ENCODE results near the gene TBC1D22B. TPM values are rescaled to one million over a fixed set of nuclear protein-coding genes. Genes with fewer than 3 reads are reported as not detected.

TBC1D22B gene
- total and polyA plus RNA-seq, 2 experiments from 2014 or later: 9.1 to 19.9 TPM

DNA sequence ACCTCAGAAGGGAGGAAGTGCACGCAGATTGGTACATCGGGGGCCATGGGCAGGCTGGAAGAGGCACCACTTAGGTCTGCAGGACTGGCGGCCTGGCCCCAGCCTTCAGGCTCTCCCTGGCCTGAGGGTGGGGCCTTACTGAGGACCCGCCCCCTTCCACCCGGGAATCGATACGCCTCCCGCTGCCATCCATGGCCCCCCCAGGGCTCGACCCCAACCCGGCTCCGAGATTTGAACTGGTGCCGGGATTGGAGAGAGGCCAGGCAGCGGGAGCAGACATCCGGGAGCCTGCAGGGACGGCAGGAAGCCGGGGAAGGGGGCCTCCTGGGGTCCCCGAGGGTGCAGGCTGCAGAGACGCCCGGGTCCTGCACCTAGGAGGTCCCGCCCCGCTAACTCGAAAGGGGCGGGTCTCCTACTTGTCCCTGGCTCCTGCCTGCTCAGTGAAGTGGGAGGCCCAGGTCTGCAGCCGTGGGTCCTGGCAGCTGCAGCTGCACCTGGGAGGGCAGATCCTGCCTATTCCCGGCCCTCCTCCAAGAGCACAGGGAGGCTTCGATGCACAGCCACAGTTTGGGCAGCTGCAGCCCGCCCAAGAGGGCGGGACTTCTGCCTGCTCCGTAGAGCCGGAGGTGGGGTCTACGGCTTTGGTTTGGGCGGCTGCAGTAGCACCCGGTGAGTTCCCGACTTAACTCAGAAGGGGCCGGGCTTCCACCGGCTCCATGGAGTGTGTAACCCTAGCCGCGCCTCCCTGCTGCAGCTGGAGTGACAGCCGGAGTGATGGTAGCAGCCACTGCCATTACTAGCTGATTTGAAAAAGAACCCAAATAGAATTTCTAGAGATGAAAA, 35.2 kb upstream of the TBC1D22B start (continued):
- TF ChIP-seq, protein P1, sequence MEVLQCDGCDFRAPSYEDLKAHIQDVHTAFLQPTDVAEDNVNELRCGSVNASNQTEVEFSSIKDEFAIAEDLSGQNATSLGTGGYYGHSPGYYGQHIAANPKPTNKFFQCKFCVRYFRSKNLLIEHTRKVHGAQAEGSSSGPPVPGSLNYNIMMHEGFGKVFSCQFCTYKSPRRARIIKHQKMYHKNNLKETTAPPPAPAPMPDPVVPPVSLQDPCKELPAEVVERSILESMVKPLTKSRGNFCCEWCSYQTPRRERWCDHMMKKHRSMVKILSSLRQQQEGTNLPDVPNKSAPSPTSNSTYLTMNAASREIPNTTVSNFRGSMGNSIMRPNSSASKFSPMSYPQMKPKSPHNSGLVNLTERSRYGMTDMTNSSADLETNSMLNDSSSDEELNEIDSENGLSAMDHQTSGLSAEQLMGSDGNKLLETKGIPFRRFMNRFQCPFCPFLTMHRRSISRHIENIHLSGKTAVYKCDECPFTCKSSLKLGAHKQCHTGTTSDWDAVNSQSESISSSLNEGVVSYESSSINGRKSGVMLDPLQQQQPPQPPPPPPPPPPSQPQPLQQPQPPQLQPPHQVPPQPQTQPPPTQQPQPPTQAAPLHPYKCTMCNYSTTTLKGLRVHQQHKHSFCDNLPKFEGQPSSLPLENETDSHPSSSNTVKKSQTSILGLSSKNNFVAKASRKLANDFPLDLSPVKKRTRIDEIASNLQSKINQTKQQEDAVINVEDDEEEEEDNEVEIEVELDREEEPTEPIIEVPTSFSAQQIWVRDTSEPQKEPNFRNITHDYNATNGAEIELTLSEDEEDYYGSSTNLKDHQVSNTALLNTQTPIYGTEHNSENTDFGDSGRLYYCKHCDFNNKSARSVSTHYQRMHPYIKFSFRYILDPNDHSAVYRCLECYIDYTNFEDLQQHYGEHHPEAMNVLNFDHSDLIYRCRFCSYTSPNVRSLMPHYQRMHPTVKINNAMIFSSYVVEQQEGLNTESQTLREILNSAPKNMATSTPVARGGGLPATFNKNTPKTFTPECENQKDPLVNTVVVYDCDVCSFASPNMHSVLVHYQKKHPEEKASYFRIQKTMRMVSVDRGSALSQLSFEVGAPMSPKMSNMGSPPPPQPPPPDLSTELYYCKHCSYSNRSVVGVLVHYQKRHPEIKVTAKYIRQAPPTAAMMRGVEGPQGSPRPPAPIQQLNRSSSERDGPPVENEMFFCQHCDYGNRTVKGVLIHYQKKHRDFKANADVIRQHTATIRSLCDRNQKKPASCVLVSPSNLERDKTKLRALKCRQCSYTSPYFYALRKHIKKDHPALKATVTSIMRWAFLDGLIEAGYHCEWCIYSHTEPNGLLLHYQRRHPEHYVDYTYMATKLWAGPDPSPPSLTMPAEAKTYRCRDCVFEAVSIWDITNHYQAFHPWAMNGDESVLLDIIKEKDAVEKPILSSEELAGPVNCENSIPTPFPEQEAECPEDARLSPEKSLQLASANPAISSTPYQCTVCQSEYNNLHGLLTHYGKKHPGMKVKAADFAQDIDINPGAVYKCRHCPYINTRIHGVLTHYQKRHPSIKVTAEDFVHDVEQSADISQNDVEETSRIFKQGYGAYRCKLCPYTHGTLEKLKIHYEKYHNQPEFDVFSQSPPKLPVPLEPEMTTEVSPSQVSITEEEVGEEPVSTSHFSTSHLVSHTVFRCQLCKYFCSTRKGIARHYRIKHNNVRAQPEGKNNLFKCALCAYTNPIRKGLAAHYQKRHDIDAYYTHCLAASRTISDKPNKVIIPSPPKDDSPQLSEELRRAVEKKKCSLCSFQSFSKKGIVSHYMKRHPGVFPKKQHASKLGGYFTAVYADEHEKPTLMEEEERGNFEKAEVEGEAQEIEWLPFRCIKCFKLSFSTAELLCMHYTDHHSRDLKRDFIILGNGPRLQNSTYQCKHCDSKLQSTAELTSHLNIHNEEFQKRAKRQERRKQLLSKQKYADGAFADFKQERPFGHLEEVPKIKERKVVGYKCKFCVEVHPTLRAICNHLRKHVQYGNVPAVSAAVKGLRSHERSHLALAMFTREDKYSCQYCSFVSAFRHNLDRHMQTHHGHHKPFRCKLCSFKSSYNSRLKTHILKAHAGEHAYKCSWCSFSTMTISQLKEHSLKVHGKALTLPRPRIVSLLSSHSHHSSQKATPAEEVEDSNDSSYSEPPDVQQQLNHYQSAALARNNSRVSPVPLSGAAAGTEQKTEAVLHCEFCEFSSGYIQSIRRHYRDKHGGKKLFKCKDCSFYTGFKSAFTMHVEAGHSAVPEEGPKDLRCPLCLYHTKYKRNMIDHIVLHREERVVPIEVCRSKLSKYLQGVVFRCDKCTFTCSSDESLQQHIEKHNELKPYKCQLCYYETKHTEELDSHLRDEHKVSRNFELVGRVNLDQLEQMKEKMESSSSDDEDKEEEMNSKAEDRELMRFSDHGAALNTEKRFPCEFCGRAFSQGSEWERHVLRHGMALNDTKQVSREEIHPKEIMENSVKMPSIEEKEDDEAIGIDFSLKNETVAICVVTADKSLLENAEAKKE (CRISPR knock-in tag; IDR thresholded peaks at IDR 0.05): no peak; the same call in 1 of the 2 replicates
- TF ChIP-seq ZNF331 (CRISPR knock-in tag; IDR thresholded peaks at IDR 0.05; ENCODE audit: low read depth): no peak
- TF ChIP-seq NANOG (IDR thresholded peaks at IDR 0.05; ENCODE audit: borderline replicate concordance): no peak
- TF ChIP-seq EZH2phosphoT487 (IDR thresholded peaks at IDR 0.05; ENCODE audit: unreplicated experiment): no peak
- TF ChIP-seq JUNB (IDR thresholded peaks at IDR 0.05; ENCODE audit: unreplicated experiment): no peak
- TF ChIP-seq, protein P2, sequence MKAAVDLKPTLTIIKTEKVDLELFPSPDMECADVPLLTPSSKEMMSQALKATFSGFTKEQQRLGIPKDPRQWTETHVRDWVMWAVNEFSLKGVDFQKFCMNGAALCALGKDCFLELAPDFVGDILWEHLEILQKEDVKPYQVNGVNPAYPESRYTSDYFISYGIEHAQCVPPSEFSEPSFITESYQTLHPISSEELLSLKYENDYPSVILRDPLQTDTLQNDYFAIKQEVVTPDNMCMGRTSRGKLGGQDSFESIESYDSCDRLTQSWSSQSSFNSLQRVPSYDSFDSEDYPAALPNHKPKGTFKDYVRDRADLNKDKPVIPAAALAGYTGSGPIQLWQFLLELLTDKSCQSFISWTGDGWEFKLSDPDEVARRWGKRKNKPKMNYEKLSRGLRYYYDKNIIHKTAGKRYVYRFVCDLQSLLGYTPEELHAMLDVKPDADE (IDR thresholded peaks at IDR 0.05): no peak
- TF ChIP-seq POLR2AphosphoS5 (IDR thresholded peaks at IDR 0.05; ENCODE audit: low read depth): peak; percentile 85

DNA sequence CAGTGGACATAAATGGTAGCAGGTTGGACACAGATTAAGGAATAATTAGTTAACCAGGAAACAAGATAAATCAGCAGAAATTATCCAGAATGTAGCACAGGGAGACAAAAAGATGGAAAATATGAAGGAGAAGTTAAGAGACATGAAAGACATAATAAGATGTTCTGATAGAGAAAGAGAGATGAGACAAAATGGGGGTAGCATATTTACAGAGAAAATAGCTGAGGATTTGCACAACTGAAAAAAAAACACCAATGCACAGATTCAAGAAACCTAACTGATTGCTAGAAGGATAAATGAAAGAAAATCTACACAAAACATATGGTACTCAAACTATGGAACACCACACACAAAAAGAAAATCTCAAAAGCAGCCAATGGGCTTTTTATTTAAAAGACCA, 34.6 kb upstream of the TBC1D22B start:
- H3K4me3 Mint-ChIP-seq: peak overlapping the region; percentile 88
- H3K79me2 ChIP-seq (replicated peaks; ENCODE audit: insufficient read depth): no peaks in the 10 kb centered on the region
- TF ChIP-seq, protein P2 (IDR thresholded peaks at IDR 0.05): no peak
- TF ChIP-seq CREB1 (CRISPR knock-in tag; IDR thresholded peaks at IDR 0.05; ENCODE audit: low read depth): no peak
- TF ChIP-seq EZH2 (IDR thresholded peaks at IDR 0.05; ENCODE audit: low read depth, unreplicated experiment): no peak
- TF ChIP-seq EZH2phosphoT487 (IDR thresholded peaks at IDR 0.05; ENCODE audit: unreplicated experiment): no peak
- TF ChIP-seq, protein P3, sequence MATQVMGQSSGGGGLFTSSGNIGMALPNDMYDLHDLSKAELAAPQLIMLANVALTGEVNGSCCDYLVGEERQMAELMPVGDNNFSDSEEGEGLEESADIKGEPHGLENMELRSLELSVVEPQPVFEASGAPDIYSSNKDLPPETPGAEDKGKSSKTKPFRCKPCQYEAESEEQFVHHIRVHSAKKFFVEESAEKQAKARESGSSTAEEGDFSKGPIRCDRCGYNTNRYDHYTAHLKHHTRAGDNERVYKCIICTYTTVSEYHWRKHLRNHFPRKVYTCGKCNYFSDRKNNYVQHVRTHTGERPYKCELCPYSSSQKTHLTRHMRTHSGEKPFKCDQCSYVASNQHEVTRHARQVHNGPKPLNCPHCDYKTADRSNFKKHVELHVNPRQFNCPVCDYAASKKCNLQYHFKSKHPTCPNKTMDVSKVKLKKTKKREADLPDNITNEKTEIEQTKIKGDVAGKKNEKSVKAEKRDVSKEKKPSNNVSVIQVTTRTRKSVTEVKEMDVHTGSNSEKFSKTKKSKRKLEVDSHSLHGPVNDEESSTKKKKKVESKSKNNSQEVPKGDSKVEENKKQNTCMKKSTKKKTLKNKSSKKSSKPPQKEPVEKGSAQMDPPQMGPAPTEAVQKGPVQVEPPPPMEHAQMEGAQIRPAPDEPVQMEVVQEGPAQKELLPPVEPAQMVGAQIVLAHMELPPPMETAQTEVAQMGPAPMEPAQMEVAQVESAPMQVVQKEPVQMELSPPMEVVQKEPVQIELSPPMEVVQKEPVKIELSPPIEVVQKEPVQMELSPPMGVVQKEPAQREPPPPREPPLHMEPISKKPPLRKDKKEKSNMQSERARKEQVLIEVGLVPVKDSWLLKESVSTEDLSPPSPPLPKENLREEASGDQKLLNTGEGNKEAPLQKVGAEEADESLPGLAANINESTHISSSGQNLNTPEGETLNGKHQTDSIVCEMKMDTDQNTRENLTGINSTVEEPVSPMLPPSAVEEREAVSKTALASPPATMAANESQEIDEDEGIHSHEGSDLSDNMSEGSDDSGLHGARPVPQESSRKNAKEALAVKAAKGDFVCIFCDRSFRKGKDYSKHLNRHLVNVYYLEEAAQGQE (IDR thresholded peaks at IDR 0.05; ENCODE audit: unreplicated experiment): no peak
- no peak for TF ChIP-seq ZNF331 (CRISPR knock-in tag; IDR thresholded peaks at IDR 0.05; ENCODE audit: low read depth)

More for the DNA sequence above, 34.6 kb upstream of the TBC1D22B start:
- Histone ChIP-seq H3K27ac (ENCODE audit: low read depth) (peak overlapping the region; percentile 6; the same call in 1 of the 2 replicates), H3K36me3 (ENCODE audit: insufficient read depth) (no peaks in the 10 kb centered on the region), H3K4me3 (peak overlapping the region; percentile 70), H3K4me1 (ENCODE audit: insufficient read depth) (peaks cover 15% of the 10 kb centered on the region), H3K4me2 (peak overlapping the region; percentile 90), H3K9me2 (ENCODE audit: insufficient read depth) (no peaks in the 10 kb centered on the region), H3F3A (replicated peaks; ENCODE audit: low read depth) (peaks cover 16% of the 10 kb centered on the region), H4K20me1 (replicated peaks; ENCODE audit: insufficient read depth) (no peaks in the 10 kb centered on the region), H2AFZ (peak overlapping the region; percentile 33; the same call in 1 of the 2 replicates), H3K27me3 (ENCODE audit: insufficient read depth) (no peaks in the 10 kb centered on the region)
- Mint-ChIP-seq H3K36me3 (ENCODE audit: low read depth) (no peaks in the 10 kb centered on the region), H3K9me3 (no peaks in the 10 kb centered on the region), H3K27ac (0 out of 2 replicates have a peak overlapping the region, but pooled peaks have one; percentile 56), H3K27me3 (ENCODE audit: insufficient read depth, low read depth, poor library complexity) (no peaks in the 10 kb centered on the region), H3K4me1 (peaks cover 10% of the 10 kb centered on the region)
- ATAC-seq: no peak
- no peak for DNase-seq (ENCODE audit: low spot score)
